Activated CD4-positive, CD25-positive, alpha-beta regulatory T cell treated with anti-CD3 and anti-CD28 coated beads, Interleukin-2, amount 50 U/mL, for 24 hours (primary cell): Measurements from ENCODE around the gene PRTFDC1.

Experiments
- ATAC-seq, 2 donors: fragments of 150-1000 bp; cut with Tn5 transposase; one replicate each; pipeline ENCODE4 v1.10.0; 2021; ENCODE audit warnings: mild to moderate bottlenecking in 1 of 2, moderate library complexity in 1 of 2

The PRTFDC1 gene

DNA sequence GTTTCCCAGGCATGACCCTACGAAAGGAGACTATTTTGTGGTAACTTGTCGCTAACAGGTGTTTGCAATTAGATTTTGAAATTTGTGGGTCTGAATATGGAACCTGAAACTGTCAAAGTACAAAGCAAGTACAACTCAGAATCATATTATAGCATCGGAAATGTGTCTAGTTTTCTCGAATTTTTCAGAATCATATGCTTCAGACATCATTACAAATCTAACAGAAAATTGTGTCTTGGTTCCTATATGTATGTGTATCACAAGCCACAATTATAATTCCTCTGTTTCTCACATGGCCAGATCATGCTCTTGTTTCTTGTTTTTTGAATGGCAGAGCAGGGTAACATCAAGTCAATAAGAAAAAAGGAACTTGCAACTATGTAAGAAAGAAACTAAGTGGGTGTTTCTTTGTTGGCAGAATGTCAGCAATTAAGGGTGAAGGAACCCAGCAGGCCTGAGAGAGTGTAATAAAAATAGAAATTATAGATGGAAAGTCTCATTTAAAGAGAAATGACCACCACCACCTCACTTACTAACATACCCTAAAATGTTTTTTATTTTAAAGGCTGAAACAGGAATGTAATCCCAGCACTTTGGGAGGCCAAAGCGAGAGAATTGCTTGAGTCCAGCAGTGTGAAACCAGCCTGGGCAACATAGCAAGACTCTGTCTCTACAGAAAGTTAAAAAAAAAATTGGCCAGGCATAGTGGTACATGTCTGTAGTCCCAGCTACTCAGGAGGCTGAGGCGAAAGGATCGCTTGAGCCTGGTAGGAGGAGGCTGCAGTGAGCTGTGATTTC, 51.3 kb downstream of the PRTFDC1 start:
- ATAC-seq, result peak; percentile 41 to 70

DNA sequence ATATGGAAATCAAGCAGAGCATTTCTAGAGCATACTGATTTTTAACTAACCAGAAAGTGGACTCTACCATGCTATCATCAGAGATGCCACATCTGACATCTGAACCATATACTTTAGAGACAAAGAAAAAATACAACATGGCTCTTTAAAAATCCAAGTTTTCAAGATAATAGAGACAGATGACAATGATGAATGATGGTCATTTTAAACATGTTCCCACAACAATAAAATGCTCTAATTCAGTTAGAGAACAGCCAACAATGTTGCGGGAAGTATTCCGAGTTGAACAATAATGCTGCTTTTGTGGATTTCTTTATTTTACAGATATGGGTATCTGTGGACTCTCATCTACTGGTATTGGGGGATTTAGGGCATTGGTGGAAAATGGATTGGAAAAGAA, 52.8 kb downstream of the PRTFDC1 start:
- no peak for ATAC-seq

GRCh38 chr10:24898501-24898900, 53.9 kb downstream of the PRTFDC1 start:
- no peak for ATAC-seq

- peak; percentile 31 to 41 for ATAC-seq
Measured at GRCh38 chr10:24897326-24897926, 55.0 kb downstream of the PRTFDC1 start.

- no peak for ATAC-seq
Measured at GRCh38 chr10:24894728-24895127, 57.7 kb downstream of the PRTFDC1 start.

DNA sequence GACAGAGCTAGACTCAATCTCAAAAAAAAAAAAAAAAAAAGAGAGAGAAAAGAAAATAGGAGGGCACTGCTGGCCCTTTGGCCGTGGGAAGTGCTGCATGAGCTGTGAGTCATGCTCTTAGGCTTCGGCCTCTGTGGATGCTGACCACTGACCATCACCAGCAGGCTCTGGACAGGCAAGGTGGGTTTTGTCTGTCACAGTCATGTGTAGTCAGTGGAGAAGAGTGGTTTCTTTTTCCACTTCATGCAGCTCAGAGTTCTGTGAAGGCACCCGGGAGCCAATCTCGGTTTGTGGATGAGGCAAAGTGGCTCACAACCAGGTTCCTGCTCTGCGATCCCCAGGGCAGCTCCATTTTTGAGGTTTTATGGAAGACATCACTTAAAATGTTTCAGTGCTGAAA, 58.1 kb downstream of the PRTFDC1 start:
- ATAC-seq, result peak; percentile 32 to 55

DNA sequence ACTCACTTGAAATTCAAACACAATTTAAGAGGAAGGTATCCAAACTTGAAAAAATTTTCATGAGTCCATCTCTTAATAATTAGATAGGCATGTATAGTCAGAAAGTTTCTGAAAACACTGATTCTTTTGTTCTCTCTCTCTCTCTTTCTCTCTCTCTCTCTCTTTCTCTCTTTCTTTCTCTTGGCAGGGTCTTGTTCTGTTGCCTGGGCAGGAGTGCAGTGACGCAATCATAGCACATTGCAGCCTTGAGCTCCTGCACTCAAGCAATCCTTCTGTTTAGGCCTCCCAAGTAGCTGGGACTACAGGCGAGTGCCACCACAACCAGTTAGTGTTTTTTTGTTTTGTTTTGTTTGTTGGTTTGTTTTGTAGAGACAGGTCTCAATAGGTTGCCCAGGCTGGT, 59.3 kb downstream of the PRTFDC1 start:
- ATAC-seq, result no peak

GRCh38 chr10:24891823-24892222, 60.6 kb downstream of the PRTFDC1 start:
- no peak for ATAC-seq

- no peak for ATAC-seq
Measured at GRCh38 chr10:24889639-24890038, 62.8 kb downstream of the PRTFDC1 start.

DNA sequence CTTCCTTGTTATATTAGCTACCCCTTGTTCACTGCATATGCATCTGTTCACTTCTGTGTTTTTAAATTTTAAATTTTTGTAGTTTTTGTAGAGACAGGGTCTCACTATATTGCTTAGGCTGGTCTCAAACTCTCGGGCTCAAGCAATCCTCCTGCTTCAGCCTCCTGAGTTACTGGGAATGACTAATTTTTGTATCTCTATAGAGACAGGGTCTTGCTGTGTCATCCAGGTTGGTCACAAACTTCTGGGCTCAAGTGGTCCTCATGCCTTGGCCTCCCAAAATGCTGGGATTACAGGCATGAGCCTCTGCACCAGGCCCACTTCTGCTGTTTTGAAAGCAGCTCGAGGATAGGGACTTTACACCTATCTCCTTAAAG, 64.6 kb downstream of the PRTFDC1 start:
- ATAC-seq, result no peak

- no peak for ATAC-seq
Measured at GRCh38 chr10:24886290-24886680, 66.1 kb downstream of the PRTFDC1 start.

DNA sequence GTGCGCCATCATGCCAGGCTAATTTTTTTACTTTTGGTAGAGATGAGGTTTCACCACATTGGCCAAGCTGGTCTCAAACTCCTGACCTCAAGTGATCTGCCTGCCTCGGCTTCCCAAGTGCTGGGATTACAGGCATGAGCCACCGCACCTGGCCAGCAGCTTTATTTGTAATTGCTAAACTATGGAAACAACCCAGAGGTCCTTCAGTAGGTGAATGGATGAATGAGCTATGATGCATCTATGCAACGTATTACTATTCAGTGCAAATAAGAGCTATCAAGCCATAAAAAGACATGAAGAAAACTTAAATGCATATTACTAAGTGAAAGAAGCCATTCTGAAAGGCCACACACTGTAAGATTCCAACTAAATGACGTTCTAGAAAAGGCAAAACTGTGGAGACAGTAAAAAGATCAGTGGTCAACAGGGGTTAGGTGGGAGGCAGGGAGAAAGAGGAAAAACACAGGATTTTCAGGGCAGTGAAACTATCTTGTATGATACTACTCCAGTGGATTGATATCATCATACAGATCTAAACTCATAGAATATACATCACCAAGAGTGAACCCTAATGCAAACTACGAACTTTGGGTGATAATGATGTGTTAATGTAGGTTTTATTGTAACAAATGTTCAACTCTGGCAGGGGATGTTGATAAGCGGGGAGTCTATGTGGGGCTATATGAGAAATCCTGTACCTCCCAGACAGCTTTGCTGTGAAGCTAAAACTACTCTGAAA, 66.7 kb downstream of the PRTFDC1 start:
- no peak for ATAC-seq

- ATAC-seq, result no peak
Measured at GRCh38 chr10:24884793-24885192, 67.6 kb downstream of the PRTFDC1 start.

GRCh38 chr10:24884316-24884715, 68.1 kb downstream of the PRTFDC1 start:
- no peak for ATAC-seq

- no peak for ATAC-seq
Measured at GRCh38 chr10:24883176-24883575, 69.2 kb downstream of the PRTFDC1 start.

DNA sequence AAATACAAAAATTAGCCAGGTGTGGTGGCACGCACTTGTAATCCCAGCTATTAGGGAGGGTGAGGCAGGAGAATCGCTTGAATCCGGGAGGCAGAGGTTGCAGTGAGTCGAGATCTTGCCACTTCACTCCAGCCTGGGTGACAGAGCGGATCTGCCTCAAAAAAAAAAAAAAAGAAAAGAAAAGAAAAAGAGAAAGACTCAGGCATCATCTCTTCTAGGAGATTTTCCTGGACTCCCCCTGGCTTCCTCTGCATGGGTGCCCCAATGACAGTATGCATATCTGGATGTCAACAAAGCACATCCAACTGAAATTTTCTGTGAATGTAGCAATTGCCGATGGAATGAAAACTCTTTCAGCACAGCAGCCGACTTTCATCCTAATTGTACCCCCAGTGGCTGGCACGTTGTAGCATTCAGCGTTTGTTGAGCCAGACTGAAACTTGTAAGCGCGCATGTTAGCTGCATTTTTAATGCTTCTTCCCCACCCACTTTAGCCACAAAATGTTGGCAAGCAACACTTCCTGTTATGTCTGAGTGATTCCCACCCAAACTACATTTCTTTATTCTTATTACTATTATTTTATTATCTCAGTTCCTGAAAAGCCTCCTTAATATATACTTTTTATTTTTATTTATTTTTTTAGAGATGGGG, 70.2 kb downstream of the PRTFDC1 start:
- ATAC-seq, result peak in 1 of 2 donors; percentile 24

- no peak for ATAC-seq
Measured at GRCh38 chr10:24879861-24880260, 72.5 kb downstream of the PRTFDC1 start.

DNA sequence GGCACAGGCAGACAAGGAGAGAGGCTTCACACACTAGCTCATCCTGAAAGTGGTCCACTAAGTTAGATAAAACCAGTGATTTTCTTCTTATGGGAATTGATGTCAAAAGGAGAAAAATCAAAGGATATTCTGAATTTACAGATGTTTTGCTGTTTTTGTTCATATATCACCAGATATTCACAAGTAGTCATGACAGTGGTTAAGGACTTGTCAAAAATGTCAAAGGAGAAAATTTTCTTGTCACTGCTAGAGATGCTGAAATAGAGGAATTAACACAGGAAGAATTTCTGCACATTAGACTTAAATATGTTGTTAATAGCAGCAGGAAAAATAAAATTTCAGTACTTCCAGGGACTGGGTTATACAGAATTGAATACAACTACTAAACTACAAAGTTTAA, 78.3 kb downstream of the PRTFDC1 start:
- no peak for ATAC-seq

DNA sequence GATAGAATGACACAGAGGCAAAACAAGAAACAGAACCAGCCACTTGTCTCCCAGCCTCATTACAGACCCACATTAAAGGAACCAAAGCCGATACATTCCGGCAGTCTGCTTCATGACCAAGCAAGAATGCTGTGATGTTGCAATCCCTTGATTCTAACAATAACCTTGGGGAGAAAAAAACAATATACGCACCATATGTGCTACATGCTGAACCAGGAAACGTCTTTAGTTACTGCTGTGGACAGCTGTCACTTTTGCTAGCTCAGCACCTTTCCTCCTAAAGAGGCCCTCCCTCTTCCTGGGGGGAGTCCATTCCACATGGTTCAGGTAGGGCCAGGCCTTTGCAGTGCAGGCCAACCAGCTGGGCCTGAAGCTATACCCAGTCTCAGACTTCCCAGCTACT, 79.1 kb downstream of the PRTFDC1 start:
- ATAC-seq, result no peak

DNA sequence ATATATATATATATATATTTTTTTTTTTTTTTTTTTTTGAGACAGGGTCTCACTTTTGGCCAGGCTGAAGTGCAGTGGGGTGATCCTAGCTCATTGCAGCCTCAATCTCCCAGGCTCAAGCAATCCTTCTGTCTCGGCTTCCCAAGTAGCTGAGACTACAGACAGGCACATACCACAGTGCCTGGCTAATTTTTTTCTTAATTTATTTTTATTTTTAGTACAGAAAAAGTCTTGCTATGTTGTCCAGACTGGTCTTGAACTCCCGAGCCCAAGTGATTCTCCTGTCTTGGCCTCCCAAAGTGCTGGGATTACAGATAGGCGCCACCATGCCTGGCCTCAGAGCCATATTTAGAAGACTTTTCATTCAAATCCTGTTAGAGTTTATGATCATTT, 79.6 kb downstream of the PRTFDC1 start:
- no peak for ATAC-seq

DNA sequence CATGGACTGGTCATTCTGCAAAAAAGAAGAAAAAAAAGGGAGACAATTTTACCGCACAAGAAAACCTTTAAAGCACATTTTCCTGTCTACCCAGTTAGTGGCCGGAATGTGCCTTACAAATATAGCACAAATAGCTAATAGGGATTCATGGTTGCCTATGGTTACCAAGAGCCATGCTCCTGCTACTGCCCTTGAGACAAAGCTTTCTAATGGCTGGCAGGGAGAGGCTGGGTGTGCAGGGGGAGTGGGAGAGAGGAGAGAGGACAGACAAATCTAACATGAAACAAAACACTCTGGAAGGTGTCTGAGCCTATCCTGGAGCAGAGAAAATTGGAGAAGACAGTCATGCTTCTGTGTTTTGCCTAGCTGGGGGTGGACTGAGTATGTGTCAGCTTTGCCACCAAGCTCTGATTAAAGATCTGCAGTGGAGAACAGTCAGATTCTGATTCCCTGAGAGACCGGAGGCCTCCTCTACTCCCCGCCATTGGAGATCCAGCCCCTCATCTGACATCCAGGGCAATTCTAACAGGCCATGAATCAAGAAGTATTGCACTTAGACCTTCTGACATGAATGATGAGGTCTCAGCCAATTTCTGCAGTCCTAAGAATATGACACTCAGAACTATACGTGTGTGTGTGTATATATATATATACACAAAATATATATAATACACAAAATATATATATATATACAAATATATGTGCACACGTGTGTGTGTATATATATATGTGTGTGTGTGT, 80.2 kb downstream of the PRTFDC1 start:
- no peak for ATAC-seq
